DMS79 (cell line): ENCODE results near the gene CTSW.
A peak's percentile ranks its signal among the peaks of the same experiment; 100 is the strongest.

Experiments used
- DNase-seq: peaks from one replicate; lab custom pipeline; 2025; lab: John Stamatoyannopoulos, UW

The CTSW gene

DNA sequence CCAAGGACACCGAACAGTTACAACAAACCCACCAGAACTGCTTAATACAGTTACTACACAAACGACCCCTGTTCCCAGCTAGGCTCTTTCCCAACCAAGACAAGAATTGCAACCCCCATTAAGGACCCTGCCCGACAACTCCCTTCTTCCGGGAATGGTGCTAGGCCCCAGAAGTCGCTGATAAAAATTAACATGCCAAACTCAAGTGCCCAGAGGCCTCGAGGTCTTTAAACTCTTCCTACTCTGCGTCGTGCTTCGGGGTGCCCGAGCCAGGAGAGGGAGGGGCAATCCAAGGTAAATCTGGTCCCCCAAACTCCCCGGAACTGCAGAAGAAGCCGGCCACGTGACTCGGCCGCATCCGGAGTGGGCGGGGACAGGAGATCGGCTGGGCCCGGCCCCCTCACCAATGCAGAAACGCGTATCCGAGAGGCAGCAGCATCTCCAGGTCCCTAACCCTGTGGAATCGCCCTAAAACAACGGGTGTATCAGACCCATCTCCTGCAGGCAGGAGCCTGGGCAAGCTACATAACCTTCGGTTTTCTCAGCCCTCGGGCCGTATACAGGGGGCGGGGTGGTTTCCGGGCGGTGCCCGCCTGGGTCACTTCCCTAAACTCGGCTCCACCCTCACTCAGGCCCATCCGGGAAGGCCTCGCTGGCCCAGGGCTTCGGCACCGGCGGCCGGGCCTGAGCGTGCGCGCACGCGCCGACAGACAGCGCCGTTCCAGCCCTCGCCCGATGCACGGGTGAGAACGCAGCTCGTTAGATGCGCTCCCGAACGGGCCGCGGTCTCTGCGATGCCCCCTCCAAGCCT, 22.7 kb upstream of the CTSW start:
- DNase-seq = peak; percentile 18

DNA sequence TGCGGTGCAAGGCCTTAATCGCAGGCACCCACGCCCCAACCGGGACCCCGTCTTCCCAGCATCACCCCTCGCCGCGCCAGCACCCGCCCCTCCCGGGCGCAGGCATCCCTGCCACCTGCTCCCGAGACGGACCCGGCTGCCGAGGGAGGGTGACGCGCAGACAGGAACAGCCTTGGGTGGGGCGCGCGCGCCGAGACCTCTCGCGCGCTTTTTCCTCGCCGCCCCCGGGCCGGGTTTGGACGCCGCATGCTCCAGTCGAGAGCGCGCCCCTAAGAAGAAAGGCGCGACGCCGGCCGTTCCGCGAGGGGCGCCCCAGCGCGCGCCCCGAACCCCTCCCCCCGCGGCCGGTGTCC, 22.2 kb upstream of the CTSW start:
- DNase-seq = no peak

DNA sequence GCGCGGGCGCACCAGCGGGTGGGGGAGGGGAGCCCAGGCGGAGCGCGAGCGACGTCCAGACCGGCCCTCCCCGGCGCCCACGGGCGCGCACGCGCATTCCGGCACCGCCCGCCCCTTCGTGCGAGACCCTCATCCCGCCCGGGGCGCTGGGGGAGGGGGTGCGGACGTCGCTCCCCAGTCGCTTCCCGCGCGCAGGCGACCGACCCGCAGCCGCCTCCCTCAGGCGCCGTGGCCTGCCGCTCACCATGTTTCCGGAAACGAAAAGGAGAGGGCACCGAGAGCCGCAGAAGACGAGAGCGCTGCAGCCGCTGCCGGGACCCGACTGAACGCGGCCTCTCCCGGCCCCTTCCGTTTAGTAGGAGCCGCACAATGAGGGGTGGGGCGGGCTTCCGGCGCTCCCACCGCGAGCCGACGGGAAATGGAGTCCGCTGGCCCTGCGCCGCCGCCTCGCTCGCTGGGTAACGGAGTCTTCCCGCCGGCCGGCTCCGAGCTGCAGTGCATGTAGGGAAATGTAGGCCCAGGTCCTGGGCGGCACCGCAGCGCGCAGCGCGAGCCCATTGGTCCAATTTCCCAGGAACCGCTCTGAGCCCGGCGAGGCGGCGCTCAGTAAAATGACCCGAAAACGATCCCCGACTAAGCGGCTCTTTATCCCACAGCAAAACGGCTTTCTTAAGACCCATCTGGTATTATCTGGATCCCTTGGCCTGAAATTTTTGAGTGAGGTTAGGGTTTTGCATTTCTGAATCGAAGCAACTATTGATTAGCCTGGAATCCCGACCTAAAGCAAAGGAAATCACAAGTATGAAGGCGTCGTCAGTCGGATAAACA, 21.6 kb upstream of the CTSW start, which contains the start of gene CFL1:
TSS of gene CFL1 (minus strand) at position 328 of the 828 bp plus-strand sequence. CDS start at position 247, 81 bp downstream.
- peak; percentile 89 for DNase-seq

DNA sequence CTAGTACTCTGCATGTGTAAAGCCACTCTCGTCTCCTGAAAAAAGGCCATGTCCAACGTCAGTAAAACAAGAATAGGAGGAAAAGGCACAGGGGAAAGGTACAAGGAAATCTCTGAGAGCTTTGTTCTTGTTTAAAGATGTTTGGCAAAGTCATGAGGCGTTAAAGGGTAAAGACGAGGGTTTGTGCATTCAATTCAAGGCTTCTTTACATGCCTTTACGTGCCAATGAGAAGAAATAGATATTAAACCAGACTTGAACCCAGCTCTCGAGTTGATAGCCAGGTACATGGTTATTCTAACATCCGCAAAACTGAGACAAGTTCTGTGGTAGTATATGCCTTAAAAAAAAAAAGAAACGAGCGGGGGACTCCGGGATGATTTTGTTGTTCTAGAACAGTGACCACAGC, 21.0 kb upstream of the CTSW start:
- peak; percentile 57 for DNase-seq

DNA sequence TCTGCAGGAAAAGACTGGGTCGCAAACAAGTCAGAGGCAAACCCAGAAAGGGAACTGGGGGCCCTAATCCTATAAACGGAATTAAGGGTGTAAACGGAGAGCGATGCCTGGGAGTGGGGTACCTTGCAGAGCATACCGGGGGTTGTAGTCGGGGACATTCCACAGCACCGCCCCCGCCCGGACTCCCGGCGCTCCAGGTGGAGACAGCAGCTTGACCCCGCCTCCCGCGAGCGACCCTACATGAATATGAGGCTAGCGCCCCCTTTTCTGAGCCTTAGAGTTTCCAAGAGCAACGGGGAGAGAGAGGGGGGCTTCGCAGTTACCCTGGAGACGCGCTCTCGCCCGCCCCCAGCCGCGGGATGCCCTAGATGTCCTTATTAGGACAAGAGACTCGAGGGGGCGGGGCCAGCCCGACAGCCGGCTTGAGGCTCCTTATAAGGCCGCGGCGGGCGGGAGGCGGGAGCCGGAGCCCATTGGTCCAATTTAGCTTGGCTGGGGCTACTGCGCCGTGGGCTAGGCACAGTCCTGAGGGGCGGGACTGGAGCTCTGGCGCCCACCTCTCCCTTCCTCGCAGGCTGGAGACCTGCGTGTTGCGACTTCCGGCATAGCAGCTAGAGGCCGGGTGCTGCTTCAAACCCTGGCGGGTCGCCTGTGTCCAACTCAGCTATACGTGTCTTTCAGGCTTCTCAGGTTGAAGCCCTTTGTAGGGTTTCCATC, 20.4 kb upstream of the CTSW start:
- peak; percentile 99 for DNase-seq

DNA sequence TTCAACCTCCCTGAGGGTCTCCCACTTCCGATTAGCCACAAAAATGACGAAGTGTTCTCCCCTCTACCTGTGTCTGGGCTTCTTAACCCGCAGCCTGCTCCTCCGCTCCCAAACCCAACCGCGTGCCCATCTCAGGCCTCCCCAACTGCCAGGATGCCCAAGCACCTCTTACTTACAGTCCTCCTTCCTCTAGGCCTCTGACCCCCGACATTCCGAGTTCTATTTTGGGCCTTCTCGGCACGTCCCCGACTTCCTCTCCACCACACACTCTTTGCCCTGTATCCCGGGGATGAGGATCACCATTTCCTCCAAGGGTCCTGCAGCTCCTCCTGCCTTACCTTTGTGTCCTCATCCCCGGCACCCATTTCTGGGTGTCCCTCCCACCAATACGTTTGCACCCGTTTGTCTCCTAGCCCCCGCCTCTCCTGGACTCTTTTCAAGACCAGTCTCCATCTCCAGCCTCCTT, 19.8 kb upstream of the CTSW start:
- no peak for DNase-seq

DNA sequence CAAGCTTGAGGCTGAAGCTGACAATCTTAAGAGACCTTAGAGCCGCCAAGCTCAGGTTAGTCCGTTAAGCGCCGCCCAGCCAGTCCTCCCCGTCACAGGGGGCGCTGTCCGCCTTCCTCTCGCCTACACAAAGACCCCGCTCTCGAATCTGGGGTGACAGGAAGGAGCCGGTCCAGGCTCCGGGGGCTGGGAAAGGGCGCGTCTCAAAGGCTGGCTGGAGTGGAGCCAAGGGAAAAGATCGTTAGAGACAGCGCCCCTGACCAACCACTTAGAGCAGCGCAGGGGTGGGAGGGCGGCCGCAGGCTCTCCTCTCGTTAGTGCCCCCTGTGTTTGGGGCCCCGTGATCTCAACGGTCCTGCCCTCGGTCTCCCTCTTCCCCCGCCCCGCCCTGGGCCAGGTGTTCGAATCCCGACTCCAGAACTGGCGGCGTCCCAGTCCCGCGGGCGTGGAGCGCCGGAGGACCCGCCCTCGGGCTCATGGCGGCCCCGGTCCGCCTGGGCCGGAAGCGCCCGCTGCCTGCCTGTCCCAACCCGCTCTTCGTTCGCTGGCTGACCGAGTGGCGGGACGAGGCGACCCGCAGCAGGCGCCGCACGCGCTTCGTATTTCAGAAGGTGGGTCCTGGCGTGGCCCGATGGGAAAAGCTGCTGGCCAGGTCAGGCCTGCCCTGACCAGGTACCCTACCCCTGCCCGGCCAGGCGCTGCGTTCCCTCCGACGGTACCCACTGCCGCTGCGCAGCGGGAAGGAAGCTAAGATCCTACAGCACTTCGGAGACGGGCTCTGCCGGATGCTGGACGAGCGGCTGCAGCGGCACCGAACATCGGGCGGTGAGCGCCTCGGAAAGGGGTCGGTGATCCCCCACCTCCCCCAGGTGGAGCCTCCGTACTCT, 19.1 kb upstream of the CTSW start, which contains the start of gene MUS81:
TSS of gene MUS81 (plus strand) at position 156 of the 887 bp plus-strand sequence. CDS start at position 477, 321 bp downstream.
- DNase-seq = peak; percentile 96

DNA sequence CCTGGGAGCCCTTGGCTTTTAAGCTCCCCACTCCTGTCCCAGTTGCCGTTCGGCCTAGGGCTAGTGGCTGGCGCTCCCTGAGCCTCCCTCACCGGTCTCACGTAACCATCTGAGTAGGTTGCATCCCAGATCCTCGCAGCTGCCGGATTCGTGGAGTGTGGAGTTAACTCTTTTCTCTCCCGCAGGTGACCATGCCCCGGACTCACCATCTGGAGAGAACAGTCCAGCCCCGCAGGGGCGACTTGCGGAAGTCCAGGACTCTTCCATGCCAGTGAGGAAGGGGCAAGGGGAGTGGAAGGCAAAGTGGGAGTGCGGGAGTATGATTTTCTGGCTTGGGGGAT, 18.5 kb upstream of the CTSW start:
- no peak for DNase-seq

DNA sequence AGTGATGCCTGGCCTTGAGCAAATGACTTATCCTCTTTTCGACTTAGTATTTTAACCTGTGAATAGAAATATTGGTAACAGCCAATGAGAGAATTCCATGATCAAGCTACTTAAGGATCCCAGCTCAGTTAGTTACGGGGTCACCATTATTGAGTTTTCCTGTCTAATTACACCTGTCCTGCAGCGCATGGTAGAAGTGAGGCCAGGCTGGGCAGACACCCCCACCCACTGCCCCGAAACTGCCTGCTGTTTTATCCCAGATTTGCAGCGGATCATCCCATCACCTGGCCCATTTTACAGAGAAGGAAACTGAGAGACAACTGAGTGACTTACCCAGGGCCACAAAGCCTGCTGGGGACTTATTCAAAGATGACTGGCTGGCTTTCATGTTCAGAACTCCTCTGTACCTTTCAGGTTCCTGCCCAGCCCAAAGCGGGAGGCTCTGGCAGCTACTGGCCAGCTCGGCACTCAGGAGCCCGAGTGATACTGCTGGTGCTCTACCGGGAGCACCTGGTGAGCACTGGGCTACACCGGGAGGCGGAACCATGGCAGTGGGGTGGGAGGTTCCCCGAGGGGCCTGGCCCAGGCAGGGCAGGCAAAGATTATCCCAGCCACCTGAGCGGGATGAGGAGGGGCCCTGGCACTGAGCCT, 18.0 kb upstream of the CTSW start:
- no peak for DNase-seq

DNA sequence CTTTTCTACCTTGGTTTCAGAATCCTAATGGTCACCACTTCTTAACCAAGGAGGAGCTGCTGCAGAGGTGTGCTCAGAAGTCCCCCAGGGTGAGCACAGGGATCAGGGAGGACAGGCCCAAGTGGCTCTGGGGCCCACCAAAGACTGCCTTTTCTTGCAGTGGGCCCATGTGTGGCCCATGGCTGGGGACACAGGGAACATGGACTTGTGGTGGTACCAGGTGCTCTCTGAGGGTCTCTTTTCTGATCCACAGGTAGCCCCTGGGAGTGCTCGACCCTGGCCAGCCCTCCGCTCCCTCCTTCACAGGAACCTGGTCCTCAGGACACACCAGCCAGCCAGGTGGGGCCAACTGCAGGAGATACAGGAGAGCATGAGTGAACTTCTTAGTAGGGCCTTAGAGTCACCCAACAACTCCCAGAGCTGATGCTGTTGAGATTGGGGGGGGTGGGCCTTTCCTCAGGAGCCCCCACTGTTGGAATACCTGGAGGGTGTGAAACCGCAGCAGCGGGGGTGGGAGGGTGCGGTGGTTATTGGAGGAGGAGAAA, 17.4 kb upstream of the CTSW start:
- DNase-seq = no peak

DNA sequence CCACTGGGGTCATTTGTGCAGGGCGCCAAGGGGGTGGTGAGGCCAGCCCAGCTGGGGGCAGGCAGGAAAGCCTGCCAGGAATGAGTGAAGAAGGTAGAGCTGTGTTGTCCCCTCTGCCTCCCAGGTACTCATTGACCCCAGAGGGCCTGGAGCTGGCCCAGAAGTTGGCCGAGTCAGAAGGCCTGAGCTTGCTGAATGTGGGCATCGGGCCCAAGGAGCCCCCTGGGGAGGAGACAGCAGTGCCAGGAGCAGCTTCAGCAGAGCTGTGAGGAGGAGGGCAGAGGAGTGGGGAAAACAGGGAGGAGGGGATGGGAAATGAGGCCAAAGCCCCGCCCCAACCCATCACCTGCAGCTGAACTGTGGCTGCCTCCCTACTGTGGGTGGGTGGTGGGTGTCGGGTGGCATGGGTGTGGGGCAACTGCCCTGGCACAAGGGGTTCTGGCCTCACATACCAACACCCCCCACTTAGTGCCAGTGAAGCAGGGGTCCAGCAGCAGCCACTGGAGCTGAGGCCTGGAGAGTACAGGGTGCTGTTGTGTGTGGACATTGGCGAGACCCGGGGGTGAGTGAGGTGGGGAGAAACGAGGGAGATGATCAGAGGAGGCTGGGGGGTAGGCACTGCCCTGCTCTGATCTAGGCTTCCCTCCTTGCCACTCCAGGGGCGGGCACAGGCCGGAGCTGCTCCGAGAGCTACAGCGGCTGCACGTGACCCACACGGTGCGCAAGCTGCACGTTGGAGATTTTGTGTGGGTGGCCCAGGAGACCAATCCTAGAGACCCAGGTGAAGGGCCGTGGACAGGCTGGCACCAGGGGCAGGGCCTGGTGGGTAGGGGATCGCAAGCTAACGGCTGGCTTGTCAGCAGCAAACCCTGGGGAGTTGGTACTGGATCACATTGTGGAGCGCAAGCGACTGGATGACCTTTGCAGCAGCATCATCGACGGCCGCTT, 16.4 kb upstream of the CTSW start:
- DNase-seq = no peak

DNA sequence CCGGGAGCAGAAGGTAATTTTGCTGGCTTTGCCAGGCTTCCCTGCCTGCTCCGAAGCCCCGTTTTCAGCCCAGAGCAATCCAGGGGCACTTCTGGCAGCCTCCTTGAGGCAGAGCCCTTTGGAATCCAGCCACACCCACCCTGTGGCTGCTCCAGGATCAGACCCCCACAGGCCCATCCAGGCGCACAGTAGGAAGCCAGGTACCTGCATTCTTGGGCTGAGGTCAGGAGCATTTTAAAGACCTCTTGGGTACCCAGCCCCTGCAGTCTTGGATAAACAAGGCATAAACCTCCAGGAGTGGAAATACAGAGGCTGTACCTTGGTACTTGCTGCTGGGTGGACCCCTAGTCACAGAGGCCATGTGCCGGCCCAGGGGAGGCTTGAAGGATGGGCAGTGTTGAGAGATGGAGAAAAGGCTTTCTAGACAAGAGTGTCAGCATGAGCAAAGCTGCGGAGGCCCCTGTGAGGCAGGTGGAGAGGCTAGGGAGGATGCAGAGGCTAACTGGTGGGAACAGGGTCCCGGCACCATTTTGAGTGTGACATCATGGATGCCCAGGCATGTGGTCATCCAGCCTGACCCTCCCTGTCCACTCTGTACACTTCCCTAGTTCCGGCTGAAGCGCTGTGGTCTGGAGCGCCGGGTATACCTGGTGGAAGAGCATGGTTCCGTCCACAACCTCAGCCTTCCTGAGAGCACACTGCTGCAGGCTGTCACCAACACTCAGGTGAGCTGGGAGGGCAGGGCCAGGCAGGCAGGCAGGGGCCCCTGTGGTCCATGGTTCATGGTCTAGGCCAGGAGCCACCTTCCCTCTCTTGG, 15.5 kb upstream of the CTSW start:
- DNase-seq = no peak

DNA sequence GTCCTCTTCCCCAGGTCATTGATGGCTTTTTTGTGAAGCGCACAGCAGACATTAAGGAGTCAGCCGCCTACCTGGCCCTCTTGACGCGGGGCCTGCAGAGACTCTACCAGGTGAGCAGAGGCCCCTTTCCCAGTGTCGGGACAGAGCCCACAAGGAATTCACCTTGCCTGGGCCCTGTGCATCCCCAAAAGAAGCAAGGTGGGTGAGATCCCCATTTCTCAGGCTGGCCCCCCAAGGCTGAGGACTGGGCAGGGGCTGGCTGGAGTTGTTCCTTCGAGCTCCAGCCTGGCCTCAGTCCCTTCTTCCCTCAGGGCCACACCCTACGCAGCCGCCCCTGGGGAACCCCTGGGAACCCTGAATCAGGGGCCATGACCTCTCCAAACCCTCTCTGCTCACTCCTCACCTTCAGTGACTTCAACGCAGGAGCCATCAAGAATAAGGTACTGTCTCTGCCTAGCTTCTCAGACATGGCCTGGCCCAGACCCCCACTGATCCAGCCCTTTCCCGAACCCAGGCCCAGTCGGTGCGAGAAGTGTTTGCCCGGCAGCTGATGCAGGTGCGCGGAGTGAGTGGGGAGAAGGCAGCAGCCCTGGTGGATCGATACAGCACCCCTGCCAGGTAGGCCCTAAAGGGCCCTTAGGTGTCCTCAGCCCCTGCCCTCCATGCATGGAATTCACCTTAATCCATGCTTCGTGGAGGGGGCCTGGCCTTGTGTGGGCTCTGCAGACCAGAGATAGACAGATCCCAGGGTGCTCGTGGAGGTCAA, 14.7 kb upstream of the CTSW start:
- DNase-seq = no peak

DNA sequence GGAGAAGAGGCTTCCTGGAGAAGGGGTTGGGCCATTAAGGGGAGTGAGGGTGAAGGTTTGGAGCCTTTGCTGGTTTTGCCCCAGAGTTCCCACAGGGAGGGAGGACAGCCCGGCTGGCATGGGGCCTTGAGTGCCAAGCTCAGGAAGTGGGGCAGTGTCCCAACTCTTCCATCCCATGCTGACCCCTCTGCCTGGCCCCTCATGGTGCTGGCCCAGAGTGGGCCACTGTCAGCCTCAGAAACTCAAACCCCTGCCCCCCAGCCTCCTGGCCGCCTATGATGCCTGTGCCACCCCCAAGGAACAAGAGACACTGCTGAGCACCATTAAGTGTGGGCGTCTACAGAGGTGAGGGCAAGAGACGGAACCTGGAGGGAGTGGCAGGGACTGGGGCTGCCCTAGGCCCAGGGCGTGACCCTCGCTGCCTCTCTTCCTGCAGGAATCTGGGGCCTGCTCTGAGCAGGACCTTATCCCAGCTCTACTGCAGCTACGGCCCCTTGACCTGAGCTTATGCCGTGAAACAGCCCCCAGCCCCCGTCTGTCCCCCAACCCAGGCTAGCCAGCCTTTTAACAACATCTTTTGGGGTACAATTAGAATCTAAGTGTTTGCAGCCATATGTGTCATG, 14.0 kb upstream of the CTSW start:
- no peak for DNase-seq

DNA sequence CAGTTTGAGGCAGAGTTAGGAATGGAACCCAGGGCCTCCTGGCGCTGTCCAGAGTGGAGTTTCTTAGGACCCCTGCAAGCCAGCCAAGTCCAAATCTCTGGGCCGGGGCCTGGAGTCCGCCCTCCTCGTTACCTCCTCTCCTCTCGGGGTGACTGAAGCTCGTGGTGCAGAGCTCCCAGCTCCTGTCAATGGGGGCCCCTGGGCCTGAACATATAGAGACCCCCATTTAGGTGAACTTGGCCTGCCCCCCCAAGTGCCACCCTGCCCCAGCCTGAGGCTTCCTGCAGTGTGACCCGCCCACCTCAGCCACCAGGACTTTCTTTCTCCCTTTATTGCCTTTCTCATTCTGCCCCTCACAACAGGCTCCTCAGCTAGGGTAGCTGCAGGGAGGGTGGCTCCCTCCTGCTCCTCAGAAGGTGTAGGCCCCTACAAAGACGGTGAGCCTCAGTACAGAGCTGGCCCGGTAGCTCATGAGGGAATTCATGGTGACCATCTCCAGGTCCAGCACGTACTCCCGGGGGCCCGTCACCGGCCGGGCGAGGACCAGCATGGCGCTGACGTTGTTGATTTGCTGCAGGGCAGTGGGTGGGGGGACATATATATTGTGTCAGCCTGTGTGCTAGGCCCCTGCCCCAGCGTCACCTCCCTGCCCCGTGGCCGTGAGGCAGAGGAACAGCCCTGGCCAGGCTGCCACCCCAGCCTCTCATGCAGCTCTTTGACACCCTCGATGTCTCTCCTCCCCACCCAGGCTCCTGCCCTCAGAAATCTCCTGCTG, 12.9 kb upstream of the CTSW start:
- no peak for DNase-seq

DNA sequence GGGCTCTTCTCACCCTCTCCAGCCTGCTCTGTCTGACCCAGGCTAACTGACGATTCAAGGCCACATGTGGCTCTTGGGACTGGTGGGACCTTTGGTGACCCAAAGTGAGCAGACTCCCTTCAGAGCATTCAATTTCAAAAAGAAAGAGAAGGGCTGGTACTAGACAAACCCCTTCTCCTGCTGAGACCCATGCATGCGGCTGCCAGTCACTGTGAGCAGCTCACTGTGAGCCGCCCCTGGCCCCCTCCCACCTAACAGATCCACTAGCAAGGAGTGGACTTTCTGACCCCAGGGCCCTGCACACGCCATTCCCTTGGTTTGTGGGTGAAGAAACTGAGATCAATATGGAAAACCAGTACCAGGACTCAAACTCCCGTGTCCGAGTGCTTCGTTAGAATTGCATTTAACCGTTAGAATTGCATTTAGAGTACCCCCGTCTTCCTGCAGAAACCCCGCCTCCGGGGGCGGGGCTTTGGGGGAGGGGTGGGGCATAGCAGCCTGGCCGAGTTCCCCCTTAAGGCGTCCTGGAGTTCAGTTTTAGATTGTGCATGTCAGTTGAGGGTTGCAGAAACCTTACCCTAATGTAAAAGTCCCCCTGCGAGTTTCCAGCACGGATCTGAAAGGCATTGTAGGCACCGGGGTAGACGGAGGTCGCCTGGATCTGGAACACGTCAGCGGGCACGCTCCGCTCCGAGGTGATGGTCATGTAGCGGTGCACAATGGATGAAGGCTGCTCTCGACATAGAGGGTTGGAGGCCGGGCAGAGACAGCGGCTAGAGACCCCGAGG, 12.2 kb upstream of the CTSW start:
- no peak for DNase-seq
